HG02759 (cell line): ENCODE results near the gene BSPRY.
"Not testable (repeated sequence)": the region's sequence is repeated elsewhere in the genome, so short reads cannot be mapped to it uniquely, and the experiment has no call there.

ENCODE experiments used
- ATAC-seq: cut with Tn5 transposase; IDR thresholded peaks from one replicate; pipeline ENCODE4 v1.9.1; 2021; ENCODE audit warnings: mild to moderate bottlenecking, moderate library complexity; ENCODE audit not compliant: unreplicated experiment

BSPRY gene

DNA sequence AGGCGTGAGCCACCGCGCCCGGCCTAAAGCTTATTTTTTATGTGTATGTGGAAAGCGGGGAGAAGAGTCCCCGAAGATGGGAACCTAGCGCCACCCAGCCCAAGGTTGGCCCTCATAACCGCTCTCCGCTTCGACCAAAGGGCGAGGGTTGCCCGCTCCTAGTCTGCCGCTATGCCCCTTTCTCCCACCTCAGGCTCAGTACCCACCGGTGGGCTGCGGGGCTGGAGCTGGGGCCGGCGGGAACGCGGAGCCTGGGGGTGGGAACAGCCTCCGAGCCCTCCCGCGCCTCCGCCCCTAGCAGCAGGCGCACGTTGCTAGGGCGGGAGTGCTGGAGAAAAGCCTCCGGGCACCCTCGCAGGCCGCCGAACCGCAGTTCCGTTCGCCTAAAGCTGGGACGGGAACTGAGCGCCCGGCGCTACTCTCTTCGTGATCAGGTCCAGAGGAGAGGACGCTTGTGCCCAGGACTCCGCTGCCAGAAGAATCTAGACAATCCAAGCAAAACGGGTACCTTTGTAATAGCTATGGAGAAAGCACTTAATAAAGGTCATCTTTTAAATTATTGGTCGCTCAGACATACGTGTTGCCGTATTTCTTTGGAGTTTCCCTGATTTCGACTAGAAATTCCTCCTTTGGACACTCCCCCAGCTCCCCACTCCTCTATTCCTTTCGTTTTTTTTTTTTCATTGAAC is 9.2 kb upstream of the BSPRY start, which contains the start of gene WDR31:
Gene WDR31, minus strand, starts transcription at position 265 of the 689 bp plus-strand sequence. CDS start 8,253 bp downstream, outside the sequence.
- ATAC-seq = peak; percentile 99

DNA sequence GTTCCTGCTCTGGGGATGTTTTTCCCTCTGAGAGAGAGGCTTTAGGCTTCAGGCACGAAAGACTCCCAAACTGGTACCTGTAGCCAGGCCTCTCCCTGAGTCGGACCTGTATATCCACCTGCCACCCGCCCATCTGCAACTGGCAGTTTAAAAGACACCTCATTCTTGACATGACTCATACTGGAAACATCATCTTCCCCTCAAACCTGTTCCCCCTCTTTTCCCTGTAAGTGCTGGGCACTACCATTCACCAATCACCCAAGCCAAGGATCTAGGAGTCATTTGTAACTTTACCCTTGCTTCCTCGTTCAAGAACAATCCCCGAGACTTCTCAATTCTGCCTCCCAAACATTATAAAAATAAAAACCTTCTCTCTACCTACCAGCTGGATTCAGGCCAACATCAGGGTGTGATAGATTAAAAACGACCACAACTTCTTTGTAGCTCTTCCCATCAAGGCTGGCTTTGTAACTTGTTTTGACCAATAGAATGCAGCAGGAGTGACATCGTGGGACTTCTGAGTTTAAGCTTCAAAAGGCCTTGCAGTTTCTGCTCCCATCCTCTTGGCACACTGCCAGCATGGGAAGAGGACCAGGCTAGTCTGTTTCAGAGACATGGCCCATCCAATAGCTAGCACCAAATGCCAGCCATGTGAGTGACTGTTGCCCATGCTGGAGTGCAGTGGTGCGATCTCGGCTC is 7.5 kb upstream of the BSPRY start:
- ATAC-seq = no peak

- no peak for ATAC-seq
These were observed 5.6 kb upstream of the BSPRY start for GRCh38 chr9:113343732-113344231.

DNA sequence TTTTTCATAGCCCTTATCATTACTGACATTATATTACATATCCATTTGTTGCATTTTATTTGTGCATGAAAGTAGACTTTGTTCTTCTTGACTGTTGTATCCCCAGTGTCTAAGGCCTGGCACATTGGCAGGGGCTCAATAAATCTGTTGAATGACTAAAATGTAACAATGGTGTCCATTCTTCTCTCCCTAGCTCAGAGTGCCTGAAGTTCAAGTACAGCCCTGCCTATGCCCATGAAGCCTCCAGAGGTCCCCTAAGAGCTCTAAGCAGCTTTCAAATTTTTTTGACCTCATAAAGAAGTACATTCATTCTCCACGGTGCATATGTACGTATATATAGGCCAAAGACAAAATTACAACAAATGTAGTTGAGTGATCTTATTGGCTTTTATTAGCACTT is 4.2 kb upstream of the BSPRY start:
- ATAC-seq = no peak

DNA sequence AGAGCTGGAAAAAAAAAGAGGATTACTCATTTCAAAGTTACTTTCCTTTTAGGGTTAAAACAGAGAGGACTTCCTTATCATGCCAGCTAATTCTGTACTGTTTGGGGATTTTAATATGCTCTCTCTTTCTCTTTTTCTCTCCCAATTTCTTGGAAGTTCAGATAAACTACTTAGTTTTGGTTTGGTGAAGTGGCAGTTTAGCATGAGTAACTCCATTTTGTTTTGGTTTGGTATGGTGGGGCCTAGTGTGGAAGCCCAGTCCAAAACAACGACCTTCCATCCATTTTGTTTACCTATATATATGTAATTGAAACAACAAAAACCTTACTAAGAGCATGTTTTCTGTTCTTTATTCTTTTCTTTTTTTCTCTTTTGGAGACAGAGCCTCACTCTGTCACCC is 3.7 kb upstream of the BSPRY start:
- no peak for ATAC-seq

GRCh38 chr9:113348437-113348836 is 904 bp upstream of the BSPRY start:
- ATAC-seq = no peak

DNA sequence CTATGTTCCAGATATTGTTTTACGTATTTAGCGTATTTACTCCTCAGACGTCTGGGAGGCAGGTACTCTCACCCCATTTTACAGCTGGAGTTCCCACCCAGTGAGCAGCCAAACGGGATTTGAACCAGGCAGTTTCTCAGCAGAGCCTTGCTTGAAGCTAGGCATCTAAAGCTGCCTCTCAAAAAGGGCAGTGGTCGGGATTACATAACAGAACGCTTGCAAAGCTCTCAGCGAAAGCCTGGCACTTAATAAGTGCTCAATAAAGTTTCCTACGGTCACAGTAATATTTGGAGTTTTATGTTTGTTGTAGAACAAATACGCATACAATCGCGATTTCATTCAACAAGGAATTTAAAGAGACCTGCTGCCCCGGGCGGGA is 286 bp upstream of the BSPRY start:
- ATAC-seq = no peak

GRCh38 chr9:113350107-113350661 is 843 bp downstream of the BSPRY start:
- ATAC-seq = peak; percentile 8

DNA sequence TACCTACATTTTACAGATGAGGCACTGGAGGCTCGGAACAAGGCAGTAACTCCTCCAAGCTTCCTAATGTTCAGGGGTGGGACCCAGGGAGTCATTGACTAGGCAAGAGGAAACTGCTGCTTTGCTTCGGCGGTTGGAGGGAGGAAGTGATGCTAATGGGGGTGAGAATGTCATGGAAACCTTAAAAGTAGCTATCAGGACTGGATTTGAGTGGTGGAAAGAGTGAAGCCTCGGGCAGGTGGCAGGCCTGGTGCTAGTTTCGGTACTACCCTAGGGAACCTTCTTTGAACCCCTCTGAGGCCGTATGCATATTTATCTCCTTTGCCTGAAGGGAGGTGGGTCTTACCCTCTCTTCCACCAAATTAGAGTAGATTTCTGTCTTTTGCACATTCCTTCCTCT is 1.6 kb downstream of the BSPRY start:
- ATAC-seq = no peak

- ATAC-seq = no peak
These were observed 2.7 kb downstream of the BSPRY start for GRCh38 chr9:113352006-113352405.

GRCh38 chr9:113352411-113352810 is 3.1 kb downstream of the BSPRY start:
- no peak for ATAC-seq

DNA sequence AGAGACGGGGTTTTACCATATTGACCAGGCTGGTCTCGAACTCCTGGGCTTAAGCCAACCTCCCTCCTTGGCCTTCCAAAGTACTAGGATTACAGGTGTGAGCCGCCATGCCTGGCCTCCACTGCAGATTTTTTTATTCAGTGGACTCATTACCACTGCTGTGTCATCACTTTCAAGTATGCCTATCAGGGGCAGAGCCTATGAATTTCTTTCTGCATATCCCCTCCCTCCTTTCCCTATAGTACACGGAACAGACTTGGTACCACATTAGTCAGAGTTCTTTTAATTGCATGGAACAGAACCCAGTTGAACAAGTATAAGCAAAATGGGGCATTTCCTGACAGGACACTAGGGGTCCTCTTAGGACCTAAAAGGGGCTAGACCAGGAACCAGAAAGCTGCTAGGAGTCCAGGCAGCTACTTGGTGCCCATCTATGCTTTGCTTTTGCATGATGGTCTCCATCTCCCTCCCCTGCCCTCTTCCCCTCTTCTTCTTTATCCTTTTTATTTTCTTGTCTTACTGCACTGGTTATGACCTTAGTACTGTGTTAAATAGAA is 5.8 kb downstream of the BSPRY start:
- no peak for ATAC-seq

- no peak for ATAC-seq
These were observed 7.4 kb downstream of the BSPRY start for GRCh38 chr9:113356686-113357292.

DNA sequence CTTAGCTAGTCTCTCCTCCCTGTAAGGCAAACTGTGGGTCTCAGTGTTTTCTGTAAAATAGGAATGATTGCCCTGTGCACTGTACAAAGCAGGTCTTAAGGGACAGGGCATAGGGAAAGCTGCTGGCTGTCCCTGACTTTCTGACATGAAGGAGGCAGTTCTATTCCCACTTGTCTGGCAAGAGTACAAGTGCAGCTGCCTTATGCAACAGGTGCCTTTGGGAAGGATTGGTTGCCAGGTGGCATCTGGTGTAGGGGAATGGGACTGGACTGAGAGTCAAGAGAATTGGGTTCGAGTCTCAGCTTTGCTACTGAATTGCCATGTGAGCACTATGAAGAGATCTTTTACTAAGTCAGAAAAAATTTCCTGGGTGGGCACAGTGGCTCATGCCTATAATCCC is 10.0 kb downstream of the BSPRY start:
- ATAC-seq = no peak

- no peak for ATAC-seq
These were observed 11.0 kb downstream of the BSPRY start for GRCh38 chr9:113360242-113360842.

DNA sequence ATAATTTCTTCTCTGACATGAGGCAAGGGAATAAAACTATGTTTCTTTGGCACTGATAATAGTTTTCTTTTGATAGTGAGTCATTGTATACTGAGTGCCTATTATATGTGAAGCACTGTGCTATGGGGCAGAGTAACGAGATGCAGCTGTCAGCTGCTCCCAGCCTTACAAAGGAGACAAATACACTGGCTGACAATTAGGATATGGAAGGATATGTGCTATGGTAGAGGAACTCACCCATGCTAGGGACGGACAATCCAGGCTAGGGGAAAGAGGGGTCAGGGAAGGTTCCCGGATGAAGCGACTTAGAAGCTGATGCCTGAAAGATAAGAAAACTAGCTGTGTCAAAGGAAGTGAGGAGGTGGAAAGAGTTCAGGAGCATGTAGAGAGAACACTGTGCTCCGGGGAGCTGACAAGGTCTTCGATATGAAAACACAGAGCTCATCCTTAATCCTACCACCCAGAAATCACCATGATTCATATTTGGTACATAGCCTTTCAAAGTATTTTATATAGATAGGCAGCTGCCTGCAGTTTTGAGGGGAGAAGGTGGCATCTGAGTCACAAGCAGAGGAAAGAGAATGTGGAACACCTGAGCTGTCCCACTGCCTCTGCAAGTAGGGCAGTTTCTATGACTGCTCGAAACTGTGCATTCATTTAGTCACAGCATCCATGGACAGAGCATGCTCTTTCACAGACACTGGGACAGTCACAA is 12.1 kb downstream of the BSPRY start:
- ATAC-seq = no peak

GRCh38 chr9:113363336-113363735 is 14.0 kb downstream of the BSPRY start:
- ATAC-seq = no peak

DNA sequence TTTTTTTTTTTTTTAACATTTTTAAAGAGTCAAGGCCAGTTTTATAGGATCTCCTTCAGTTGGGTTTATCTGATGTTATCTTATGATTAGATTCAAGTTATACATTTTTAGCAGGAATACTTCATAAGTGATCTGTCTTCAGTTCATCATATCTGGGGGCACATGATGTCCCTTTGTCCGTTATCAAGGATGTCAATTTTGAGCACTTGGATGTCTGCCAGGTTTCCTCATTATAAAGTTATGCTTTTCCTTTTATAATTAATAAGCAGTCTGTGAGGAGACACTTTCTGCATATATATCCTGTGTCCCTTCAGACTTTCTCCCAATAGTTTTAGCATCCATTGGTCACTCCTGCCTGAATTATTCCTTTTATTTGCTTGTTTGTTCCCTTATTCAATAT is 15.6 kb downstream of the BSPRY start:
- ATAC-seq = no peak

DNA sequence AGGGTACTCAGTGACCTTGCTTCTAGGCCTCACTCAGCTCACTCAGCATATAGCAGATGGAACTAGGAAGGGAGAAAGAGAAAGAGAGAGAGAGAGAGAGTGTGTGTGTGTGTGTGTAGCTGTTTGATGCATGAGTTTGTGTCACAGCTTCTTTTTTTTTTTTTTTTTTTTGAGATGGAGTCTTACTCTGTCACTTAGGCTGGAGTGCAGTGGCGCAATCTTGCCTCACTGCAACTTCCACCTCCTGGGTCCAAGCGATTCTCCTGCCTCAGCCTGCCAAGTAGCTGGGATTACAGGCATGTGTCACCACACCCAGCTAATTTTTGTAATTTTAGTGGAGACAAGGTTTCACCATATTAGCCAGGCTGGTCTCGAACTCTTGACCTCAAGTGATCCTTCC is 16.3 kb downstream of the BSPRY start:
- ATAC-seq = not testable (repeated sequence)

DNA sequence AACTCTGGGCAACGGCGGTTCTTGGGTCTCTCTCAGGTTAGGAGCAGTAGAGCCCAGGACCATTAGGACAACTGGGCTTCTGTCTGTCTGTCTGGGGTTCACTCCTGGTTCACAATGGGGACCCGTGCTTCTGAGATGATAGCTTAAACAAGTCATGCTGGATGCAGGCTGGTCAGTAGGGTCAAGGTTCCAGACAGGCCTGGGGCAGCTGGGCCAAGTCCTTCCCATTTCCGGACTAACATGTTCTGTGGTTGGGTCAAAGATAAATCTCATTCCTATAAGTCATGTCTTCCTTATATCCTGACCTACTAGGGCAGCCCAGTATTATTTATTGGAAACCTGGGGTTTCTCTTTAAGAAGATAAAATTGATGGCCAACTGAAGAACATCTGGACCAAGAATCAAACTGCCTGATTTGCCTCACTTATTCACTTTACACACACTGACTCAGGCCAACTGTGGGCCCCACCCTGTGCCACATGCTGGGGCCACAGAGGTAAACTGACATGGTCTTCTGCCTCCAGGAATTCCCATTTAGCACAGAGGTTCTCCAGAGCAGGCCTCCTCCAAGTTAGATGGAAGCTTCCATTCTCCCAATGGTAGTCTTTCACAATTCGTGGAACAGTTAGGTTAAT is 19.1 kb downstream of the BSPRY start:
- no peak for ATAC-seq
